HG02623 (cell line): Measurements from ENCODE around the gene EEF2K.
A peak's percentile ranks its signal among the peaks of the same experiment; 100 is the strongest.
"Not testable (repeated sequence)": the region's sequence is repeated elsewhere in the genome, so short reads cannot be mapped to it uniquely, and the experiment has no call there.

Experiments
- ATAC-seq: cut with Tn5 transposase; IDR thresholded peaks from one replicate; pipeline ENCODE4 v1.9.1; 2021; ENCODE audit warnings: moderate library complexity; ENCODE audit not compliant: unreplicated experiment

EEF2K gene

GRCh38 chr16:22206013-22206841 is at the start of gene EEF2K:
Gene EEF2K (plus strand): TSS chr16:22206278. CDS start chr16:22225730, 19,452 bp downstream.
- peak; percentile 79 for ATAC-seq

- ATAC-seq: no peak
These were observed 44.7 kb upstream of the EEF2K start for GRCh38 chr16:22161401-22161800.

DNA sequence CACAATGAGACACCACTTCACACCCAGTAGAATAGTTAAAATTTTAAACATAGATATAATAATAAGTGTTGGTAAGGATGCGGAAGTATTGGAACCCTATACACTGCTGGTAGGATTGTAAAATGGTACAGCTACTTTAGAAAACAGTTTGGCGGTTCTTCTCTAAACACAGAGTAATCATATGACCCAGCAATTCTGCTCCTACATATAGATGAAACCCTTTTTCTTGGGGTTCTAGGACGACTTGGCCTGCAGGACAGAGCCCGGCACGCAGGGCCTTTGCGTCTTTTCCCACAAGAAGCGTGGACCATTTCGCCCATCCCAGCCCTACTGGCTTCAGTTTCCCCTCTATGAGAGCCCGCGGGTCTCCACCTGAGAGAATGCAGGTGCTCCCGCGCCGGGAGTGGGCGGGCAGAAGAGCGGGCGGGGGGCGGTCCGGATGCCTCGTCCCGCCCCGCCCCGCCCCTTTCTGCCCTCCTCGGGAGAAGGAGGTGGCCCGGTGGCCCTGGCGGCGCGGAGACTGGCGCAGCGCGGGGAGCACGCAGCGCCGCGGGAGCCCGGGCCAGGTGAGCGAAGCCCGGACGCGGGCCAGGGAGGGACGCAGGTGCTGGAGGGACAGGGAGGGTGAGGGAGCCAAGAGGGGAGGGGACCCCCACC is 44.0 kb upstream of the EEF2K start, which contains the start of gene SDR42E2:
SDR42E2 (plus strand) TSS at position 508 of the 657 bp plus-strand sequence. CDS start 3,077 bp downstream, outside the sequence.
- ATAC-seq: no peak

- no peak for ATAC-seq
These were observed 43.4 kb upstream of the EEF2K start for GRCh38 chr16:22162656-22163009.

DNA sequence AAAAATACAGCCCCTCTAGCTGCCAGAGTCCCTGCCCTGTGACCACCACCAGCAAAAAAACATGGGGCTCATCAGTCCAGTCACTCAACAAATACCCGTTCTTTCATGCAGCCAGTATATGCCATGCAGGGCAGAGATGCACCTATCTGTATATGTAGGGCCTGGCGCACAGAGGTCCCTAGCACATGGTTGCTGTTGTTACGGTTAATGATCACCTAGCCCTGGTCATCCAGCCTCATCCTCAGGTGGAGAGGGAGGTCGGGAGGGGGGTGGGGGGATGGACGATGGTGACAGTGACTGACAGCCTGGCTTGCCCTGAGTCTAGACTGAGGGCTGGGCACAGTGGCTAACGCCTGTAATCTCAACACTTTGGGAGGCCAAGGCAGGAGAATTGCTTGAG is 42.3 kb upstream of the EEF2K start:
- ATAC-seq: no peak

GRCh38 chr16:22164482-22164881 is 41.6 kb upstream of the EEF2K start:
- no peak for ATAC-seq

GRCh38 chr16:22165508-22166285 is 40.4 kb upstream of the EEF2K start:
- no peak for ATAC-seq

DNA sequence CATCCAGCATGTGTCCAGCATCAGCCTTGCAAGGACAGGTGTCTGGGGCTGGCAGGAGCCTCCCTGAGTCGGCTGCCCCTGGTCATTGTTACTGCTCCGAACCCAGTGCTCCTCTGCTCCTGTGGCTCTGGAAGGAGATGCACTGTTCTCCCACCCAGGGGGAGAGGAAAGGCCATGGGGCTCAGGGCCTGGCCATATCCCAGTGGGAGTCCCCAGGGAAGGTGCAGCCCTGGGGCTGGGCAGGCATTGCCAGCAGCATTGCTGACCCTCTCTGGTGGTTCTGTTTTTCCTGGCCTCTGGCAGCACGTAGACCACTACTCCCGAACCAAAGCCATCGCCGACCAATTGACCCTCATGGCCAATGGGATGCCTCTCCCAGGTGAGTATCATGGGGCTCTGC is 34.1 kb upstream of the EEF2K start:
- no peak for ATAC-seq

- not testable (repeated sequence) for ATAC-seq
These were observed 33.4 kb upstream of the EEF2K start for GRCh38 chr16:22172642-22173041.

DNA sequence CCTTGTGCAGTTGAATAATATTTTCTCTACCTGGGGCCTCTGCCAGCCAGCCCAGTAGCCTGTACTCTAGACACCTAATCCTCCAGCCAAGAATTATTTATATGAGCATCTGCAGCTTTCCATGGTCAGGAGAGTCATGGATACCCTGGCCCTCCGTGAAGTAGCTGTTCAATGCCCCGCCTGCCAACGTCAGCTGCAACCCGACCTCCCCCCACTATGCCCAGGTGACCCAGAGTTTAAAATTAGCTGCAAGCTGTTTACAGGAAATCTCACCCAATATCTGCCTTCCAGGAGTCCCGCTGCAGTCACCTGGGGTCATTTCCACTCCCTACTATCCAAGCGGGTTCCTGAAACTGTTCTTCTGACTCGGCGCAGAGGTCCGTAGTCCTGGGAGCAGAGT is 31.4 kb upstream of the EEF2K start:
- no peak for ATAC-seq

- no peak for ATAC-seq
These were observed 27.8 kb upstream of the EEF2K start for GRCh38 chr16:22177968-22178930.

DNA sequence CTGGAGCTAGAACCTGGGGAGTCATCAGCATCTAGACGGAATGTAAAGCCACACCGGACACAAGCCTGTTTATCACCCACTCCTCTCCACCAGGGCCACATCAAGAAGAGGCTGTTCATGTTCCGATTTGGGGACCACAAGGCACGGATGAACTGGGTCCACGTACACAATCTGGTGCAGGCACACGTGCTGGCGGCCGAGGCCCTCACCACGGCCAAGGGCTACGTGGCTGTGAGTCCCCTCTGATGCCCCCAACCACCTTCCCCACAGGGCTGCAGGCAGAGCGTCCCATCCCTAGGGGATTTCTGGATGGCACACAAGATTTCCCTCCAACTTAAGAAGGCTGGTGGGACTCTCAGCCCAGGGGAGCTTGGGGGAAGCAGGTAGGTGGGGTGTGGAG is 24.7 kb upstream of the EEF2K start:
- no peak for ATAC-seq

DNA sequence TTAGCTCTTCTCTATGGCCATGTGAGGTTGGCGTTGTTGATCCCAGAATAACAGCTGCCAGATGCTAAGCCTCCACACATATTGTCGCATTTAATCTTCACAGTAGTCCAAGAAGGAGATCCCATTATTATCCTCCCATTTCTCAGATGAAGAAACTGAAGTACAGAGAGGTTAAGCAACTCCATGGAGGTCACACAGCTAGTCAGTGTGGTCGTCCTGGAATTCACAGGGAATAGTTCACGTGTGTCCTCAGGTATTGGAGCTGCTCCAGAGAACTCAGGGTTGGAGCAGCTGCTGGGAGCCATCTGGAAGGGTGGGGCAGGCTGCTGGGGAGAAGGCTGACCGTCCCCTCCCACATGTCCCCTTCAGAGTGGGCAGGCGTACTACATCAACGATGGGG is 24.2 kb upstream of the EEF2K start:
- no peak for ATAC-seq

DNA sequence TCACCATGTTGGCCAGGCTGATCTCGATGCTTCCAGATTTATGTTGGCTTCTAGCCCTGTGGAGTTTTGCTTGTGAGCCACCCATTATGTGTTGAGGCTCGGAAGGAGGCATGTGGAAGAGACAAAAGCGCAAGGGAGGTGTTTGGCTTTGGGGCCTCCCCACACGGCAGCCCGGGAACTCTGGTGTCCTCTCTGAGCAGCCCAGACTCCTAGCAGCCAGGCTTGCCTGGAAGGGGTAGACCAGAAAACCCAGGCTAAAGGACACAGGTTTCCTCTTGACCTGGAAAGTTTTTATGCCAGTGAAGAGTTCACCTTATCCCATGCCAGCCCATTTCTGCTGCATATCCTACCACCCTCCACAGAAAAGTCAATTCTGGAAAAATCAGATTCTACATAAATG is 22.7 kb upstream of the EEF2K start:
- ATAC-seq: no peak

DNA sequence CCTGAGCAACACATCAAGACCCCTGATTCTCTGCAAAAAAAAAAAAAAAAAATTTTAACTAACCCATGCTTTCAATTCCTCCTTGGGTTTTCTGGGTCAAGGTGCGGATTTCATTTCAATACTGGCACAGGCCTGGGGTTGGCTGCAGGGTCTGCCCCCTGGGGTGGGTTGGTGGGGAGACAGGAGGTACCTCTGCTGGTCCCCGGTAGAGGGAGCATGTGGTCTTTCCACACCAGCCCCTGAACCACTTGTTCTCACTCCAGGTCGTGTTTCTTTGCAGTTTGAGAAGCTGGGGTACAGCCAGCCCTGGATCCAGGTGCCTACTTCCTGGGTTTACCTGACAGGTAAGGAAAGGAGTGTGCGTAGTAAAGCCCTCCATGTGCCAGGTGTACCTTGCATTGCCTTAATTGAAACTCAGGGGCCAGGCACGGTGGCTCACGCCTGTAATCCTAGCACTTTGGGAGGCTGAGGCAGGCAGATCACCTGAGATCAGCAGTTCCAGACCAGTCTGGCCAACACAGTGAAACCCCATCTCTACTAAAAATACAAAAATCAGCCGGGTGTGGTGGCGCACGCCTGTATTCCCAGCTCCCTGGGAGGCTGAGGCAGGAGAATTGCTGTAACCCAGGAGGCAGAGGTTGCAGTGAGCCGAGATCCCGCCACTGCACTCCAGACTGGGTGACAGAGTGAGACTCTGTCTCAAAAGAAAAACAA is 22.0 kb upstream of the EEF2K start:
- ATAC-seq: no peak

GRCh38 chr16:22184615-22184968 is 21.5 kb upstream of the EEF2K start:
- ATAC-seq: no peak

DNA sequence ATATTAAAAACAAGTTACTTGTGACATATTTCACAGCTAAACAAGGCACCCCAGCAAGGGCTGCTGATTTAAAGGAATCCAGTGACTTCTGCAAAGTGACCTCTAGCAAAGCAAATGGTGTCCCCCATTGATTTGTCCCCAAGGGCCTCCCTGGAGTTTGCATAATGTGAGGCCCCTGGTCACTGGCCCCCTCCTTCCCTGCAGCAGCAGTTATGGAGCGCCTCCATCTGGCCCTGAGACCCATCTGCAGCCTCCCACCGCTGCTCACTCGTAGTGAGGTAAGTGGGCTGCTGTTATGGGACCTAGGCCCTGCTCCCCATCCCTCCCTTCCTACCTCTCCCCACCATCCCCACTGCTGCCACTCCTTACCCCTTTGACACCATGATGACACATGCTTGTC is 19.6 kb upstream of the EEF2K start:
- ATAC-seq: no peak

- ATAC-seq: no peak
These were observed 17.8 kb upstream of the EEF2K start for GRCh38 chr16:22188267-22188594.

DNA sequence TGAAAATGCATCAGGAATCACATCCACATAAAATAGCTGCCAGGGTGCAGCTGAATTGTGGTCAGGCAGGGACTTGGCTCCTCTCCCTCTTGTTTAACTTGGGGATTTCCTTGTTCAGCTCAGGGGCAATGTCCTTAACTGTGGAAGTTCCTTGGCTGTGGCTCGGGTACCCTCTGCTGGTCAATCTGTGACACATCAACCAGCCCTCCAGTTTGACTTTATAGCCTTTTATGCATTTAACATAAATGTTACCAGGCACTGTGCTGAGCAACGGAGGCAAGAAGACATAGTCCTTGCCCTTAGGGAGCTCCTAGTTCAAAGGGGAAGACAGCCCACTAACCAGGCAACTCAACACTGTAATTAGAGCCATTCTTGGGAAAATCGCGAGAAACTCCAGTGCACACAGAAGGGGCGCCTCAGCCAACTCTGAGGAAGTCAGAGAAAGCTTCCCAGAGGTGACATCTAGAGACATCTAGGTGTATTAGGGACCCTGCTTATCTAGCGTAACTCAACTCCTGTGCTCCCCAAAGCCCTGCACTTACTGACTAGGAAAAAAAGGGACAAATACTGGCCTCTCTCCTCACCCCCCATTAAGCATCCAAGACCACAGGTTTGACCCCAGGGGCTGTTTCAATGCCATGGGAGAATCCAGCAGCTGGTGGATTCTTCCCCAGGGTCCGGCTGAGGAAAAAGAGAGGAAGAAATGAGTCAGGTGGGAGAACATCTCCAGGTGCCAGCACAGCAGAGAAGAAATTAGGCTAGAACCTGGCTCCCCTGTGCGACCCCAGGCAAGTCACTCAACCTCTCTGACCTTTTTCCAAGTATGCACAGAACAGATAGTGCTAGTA is 17.3 kb upstream of the EEF2K start:
- ATAC-seq: no peak
